Skeletal muscle satellite cell (primary cell): ENCODE data around the gene ABHD12.
"Not testable (repeated sequence)": the region's sequence is repeated elsewhere in the genome, so short reads cannot be mapped to it uniquely, and the experiment has no call there.

Source experiments
- H3K27me3 ChIP-seq: 2 replicates; pipeline ENCODE4 v1.7.0; 2013; ENCODE audit warnings: low read length; ENCODE audit not compliant: control insufficient read depth, insufficient read depth
- H3K36me3 ChIP-seq: 2 replicates; pipeline ENCODE4 v1.7.0; 2013; ENCODE audit warnings: mild to moderate bottlenecking, control low read depth, low read length; ENCODE audit not compliant: insufficient read depth
- H3K4me1 ChIP-seq: 2 replicates; pipeline ENCODE4 v1.7.0; 2013; ENCODE audit warnings: low read length; ENCODE audit not compliant: control insufficient read depth, insufficient read depth
- H3K4me2 ChIP-seq: 2 replicates; pipeline ENCODE4 v1.7.0; 2013; ENCODE audit warnings: mild to moderate bottlenecking, low read length
- H3K4me3 ChIP-seq: 2 replicates; pipeline ENCODE4 v1.7.0; 2013; ENCODE audit warnings: low read length
- H3K9ac ChIP-seq: 2 replicates; pipeline ENCODE4 v1.7.0; 2013; ENCODE audit warnings: mild to moderate bottlenecking, low read depth, low read length, moderate library complexity
- H3K9me3 ChIP-seq: replicated peaks from 2 replicates; pipeline ENCODE4 v1.7.0; 2013; ENCODE audit warnings: mild to moderate bottlenecking, control low read depth, low read length

The ABHD12 gene

DNA sequence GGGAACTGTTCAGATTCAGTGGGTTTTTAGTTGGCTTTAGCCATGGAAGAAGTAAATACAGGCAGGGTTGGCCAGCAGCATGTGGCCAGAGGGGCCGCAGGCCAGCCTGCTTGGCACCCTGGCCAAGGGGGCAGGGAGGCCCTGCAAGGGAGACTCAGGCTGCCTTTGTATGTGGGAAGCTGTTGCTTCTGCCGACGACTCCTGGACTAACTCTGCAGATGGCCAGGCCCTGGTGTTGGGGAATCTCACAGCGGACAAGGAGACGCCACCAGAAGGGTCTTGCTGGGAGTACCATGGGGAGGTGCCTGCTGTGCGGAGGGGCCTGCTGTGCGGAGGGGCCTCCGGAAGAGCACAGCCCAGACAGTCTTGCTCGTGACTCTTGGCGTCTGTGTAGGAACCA is 117.6 kb downstream of the ABHD12 start:
- H3K36me3 ChIP-seq, result peaks cover 86% of the 10 kb centered on the region
- H3K9ac ChIP-seq, result no peak overlapping the region
- no peak overlapping the region for H3K4me2 ChIP-seq
- no peaks in the 10 kb centered on the region for H3K27me3 ChIP-seq
- peaks cover 22% of the 10 kb centered on the region for H3K4me1 ChIP-seq
- H3K9me3 ChIP-seq, result no peaks in the 10 kb centered on the region
- no peak overlapping the region for H3K4me3 ChIP-seq

GRCh38 chr20:25272223-25273000 is 118.2 kb downstream of the ABHD12 start:
- H3K27me3 ChIP-seq, result no peaks in the 10 kb centered on the region
- peaks cover 22% of the 10 kb centered on the region for H3K4me1 ChIP-seq
- no peaks in the 10 kb centered on the region for H3K9me3 ChIP-seq
- H3K4me2 ChIP-seq, result peak overlapping the region; percentile 18
- no peak overlapping the region for H3K4me3 ChIP-seq
- no peak overlapping the region for H3K9ac ChIP-seq
- peaks cover 84% of the 10 kb centered on the region for H3K36me3 ChIP-seq

DNA sequence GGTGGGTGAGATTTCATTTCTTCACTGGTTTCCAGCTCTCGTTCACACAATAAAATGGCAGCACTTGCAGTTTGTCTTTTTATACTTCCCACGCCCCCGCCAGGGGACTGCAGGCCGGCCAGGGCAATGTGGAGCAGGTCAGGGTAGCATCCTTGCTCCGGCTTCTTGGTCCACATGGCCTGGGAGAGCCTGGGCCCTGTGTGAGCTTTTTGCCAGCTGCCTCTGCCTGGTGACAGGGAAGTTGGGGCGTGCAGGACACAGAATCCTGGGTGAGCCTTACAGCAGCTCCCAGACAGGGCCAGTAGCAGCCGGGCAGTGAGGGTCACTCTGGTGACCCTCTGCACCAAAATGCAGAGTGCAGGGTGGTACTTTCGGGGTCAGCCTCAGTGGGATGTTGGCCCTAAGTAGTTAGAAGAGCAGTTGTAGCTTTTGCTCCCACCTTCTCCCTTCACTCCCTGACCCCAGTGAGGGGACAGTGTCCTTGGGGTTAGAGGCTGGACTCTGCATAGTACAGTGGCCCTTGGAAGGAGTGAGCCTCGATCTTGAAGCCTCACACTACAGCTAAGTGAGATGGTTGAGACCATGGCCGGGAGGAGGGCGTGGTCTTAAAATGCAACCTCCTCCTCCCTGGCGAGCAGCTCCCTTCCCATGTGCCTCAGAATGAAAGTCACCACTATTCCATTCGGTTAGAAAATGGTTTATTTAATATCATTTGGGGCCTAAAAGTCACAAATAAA is 119.0 kb downstream of the ABHD12 start:
- no peaks in the 10 kb centered on the region for H3K27me3 ChIP-seq
- peaks cover 84% of the 10 kb centered on the region for H3K36me3 ChIP-seq
- H3K4me3 ChIP-seq, result no peak overlapping the region
- no peaks in the 10 kb centered on the region for H3K9me3 ChIP-seq
- H3K4me1 ChIP-seq, result peaks cover 22% of the 10 kb centered on the region
- H3K4me2 ChIP-seq, result no peak overlapping the region
- H3K9ac ChIP-seq, result no peak overlapping the region

- Histone ChIP-seq H3K36me3 (peaks cover 77% of the 10 kb centered on the region), H3K27me3 (no peaks in the 10 kb centered on the region)
These were observed 119.8 kb downstream of the ABHD12 start for GRCh38 chr20:25270829-25271251.

GRCh38 chr20:25269833-25270170 is 120.8 kb downstream of the ABHD12 start:
- H3K4me2 ChIP-seq, result no peak overlapping the region
- H3K9ac ChIP-seq, result no peak overlapping the region
- H3K27me3 ChIP-seq, result no peaks in the 10 kb centered on the region
- H3K4me3 ChIP-seq, result no peak overlapping the region
- H3K4me1 ChIP-seq, result peaks cover 22% of the 10 kb centered on the region
- peaks cover 67% of the 10 kb centered on the region for H3K36me3 ChIP-seq
- no peaks in the 10 kb centered on the region for H3K9me3 ChIP-seq

More at GRCh38 chr20:25270829-25271251, 119.8 kb downstream of the ABHD12 start:
- Histone ChIP-seq H3K4me2 (no peak overlapping the region), H3K4me3 (no peak overlapping the region), H3K4me1 (peaks cover 22% of the 10 kb centered on the region), H3K9me3 (no peaks in the 10 kb centered on the region), H3K9ac (no peak overlapping the region)

DNA sequence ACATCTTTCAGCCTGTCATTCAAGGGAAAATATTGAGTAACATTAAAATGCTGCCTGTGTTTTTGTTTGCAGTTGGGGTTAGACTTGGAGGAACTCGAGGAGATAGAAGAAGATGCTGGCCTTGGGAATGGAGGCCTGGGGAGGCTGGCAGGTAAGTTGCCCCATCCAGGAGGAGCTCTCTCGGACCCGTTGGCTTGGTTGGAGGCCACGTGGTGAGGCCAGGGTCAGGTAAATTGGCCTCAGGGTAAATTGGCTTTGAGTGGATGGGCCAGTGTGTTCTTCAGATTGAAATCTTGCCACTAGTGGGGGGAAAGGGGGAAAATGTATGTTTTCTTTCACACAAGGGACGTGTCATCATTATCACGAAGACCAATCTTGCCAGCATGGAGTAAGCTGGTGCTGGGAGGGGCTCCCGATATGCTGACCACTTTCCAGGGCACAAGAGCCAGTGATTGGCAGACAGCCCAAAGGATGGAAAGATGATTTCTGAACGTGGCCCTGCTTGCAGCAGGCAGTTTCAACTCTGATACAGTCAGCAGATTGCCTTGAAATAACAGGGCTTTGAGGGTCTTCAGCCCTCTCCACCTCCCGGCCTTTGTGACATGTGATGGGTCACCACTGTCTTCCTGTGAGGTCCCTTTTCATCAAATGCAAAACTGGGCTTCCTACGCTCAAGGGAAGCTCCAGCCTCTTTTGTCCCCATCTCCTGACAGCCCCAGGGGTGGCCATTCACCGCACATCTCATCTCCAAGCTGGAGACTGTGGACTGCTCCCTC is 121.4 kb downstream of the ABHD12 start:
- Histone ChIP-seq H3K4me1 (peaks cover 22% of the 10 kb centered on the region), H3K9ac (no peak overlapping the region), H3K4me3 (no peak overlapping the region), H3K36me3 (peaks cover 61% of the 10 kb centered on the region), H3K27me3 (no peaks in the 10 kb centered on the region), H3K4me2 (no peak overlapping the region), H3K9me3 (no peaks in the 10 kb centered on the region)

GRCh38 chr20:25260770-25261437 is 129.7 kb downstream of the ABHD12 start:
- not testable (repeated sequence) for H3K9ac ChIP-seq, H3K9me3 ChIP-seq, H3K4me3 ChIP-seq, H3K4me2 ChIP-seq, H3K27me3 ChIP-seq
- Histone ChIP-seq H3K36me3 (peaks cover 46% of the 10 kb centered on the region), H3K4me1 (peaks cover 10% of the 10 kb centered on the region)

DNA sequence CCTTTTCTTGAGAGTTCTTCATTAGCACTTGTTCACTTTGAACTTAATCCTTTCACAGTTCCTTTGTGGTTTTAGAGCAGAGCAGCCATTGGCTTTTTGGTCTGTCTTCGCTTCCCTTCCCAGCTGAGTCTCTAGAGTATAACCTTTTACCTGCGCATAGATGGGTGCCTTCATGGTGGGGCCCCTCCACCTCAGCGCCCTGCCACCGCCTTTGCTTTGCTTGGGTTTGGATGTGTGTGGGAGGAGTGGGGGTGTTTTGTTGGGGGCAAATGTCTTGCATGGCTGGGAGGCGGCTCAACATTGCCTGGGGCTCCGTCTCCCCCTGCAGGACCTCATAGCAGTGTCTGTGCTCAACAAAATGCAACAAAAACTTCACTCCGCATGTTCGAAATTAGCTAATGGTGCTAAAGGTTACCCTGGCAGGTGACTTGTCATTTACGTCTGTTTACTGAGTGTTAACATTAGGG is 130.8 kb downstream of the ABHD12 start:
- Histone ChIP-seq H3K9me3 (no peaks in the 10 kb centered on the region), H3K4me2 (no peak overlapping the region), H3K4me1 (peaks cover 20% of the 10 kb centered on the region), H3K4me3 (no peak overlapping the region), H3K9ac (no peak overlapping the region), H3K27me3 (no peaks in the 10 kb centered on the region), H3K36me3 (peaks cover 53% of the 10 kb centered on the region)

DNA sequence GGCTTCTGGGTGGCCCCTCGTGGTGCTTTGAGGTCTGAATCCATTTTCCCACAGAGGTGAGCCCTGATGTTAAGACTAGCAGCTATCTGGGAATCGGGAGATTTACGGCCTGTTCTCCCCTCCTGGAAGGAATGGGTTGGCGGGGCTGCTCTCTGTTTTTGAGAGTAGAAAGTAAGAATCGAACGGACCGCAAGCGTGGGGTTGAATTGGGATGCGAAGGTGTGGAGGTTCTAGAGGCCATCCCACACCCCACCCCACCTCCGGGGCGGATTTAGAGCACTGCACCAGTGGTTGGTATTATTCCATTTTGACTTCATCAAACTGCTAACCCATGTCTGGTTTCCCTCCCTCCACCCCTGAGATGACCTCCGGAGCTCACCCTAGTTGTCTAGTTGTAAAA is 131.3 kb downstream of the ABHD12 start:
- no peaks in the 10 kb centered on the region for H3K27me3 ChIP-seq

DNA sequence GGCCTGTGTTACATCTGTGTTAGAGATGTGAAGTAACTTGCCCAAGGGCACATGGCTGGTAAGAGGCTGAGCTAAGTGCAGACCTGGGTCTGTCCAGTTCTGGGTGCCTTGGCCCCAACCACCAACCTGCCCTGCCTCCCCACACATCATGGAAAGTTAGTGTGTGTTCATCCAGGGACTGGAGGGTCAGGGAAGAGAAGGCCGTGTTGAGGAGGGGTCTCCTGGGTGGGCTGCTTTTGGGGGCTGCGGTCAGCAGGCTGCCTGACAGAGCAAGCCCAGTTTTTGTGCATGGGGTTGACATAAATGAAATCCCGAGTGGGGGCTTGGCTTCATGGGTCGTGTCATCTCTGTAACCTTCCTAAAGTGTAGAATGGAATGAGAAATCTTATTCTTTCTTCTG is 131.8 kb downstream of the ABHD12 start:
- no peak overlapping the region for H3K9ac ChIP-seq
- peaks cover 56% of the 10 kb centered on the region for H3K36me3 ChIP-seq
- no peak overlapping the region for H3K4me3 ChIP-seq
- H3K4me1 ChIP-seq, result peaks cover 29% of the 10 kb centered on the region
- no peaks in the 10 kb centered on the region for H3K9me3 ChIP-seq
- H3K4me2 ChIP-seq, result no peak overlapping the region
- H3K27me3 ChIP-seq, result no peaks in the 10 kb centered on the region

More for the DNA sequence above, 131.3 kb downstream of the ABHD12 start:
- peaks cover 25% of the 10 kb centered on the region for H3K4me1 ChIP-seq
- H3K9me3 ChIP-seq, result no peaks in the 10 kb centered on the region
- peaks cover 56% of the 10 kb centered on the region for H3K36me3 ChIP-seq
- H3K9ac ChIP-seq, result no peak overlapping the region
- H3K4me2 ChIP-seq, result no peak overlapping the region
- H3K4me3 ChIP-seq, result no peak overlapping the region

DNA sequence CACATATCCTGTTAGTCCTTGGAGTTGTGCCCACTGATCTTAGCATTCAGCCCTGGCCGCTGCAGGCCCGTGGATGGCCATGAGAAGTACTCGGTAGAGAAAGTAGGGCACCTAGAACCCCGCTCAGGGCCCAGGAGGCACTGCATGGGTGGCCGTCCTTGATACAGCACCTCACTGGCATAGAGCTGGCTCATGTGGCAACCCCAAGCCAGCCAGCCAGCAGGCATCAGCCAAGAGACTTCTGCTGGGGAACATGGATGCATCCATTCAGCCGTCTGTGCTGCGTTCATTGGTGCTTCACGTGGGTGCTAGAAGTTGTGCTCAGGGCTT is 132.2 kb downstream of the ABHD12 start:
- Histone ChIP-seq H3K36me3 (peaks cover 56% of the 10 kb centered on the region), H3K4me2 (no peak overlapping the region), H3K9ac (no peak overlapping the region), H3K4me1 (peaks cover 32% of the 10 kb centered on the region), H3K27me3 (no peaks in the 10 kb centered on the region), H3K9me3 (no peaks in the 10 kb centered on the region), H3K4me3 (no peak overlapping the region)
